ENCODE measurements around the gene UNC5C.

UNC5C gene

DNA sequence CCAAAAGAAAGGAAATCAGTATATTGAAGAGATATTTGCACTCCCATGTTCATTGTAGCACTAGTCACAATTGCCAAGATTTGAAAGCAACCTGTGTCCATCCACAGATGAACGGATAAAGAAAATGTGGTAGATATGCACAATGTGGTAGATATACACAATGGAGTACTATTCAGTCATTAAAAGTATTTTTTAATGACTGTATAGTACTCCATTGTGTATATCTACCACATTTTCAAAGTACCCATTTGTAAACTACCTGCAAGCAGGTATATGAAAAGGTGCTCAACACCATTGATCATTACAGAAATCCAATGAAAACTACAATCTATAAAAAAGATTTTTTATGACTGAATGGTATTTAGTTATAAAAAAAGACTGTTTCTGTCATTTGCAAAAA, 200.4 kb downstream of the UNC5C start:
- DNase-seq (ENCODE audit: low read depth, low spot score), result no peak

DNA sequence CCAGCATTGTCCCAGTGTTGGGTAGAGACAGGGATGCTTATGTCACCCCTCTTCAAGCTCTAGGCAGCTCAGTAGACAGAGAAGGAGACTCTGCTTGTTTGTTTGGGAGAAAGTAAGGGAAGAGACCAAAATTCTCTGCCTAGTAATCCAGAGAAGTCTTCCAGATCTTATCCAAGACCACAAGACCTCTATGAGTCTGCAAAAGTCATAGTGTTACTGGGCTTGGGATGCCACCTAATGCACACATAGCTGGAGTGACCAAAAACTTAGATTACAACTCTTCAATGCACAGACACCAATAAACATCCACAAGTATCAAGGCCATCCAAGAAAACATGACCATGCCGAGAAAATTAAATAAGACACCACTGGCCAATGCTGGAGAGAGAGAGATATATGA, 205.5 kb downstream of the UNC5C start:
- no peak for DNase-seq (ENCODE audit: low read depth, low spot score)

DNA sequence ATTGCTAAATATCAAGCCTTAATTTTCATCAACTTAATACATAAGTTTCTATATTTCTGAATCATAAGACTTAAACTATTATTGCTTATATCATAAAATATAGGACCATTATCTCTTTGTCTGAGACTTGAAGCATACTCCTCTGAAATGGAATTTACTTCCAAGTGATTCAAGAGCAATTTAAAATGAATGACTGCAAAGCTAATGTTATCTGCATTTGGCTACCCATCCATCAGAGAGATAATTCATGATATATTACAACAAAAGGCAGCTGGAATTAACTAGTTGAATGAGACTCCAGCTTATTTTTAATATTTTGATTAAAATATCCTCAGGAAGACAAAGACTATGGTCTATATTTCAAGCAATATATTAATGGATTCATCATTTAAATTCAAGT, 208.6 kb downstream of the UNC5C start:
- DNase-seq (ENCODE audit: low read depth, low spot score), result no peak

DNA sequence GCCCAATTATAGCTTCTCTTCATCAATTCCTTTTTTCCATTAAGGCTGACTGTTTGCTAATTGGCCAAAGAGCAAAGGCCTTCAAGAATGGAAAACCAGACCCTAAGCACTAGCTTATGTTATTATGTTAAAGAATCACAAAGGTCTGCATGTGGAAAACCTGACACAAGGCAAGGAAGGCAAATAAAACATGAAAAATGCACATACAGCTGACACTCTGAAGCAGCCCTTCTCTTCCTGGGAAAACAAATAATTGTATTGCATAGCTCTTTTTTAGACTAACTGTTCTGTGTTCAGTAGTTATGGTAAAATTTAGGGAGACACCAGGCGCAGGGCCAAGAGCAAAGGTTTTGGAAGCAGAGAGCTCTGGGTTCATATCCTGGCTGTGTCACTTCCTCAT, 223.1 kb downstream of the UNC5C start:
- DNase-seq (ENCODE audit: low read depth, low spot score), result no peak

GRCh38 chr4:95319169-95319568, 229.6 kb downstream of the UNC5C start:
- no peak for DNase-seq (ENCODE audit: low read depth, low spot score)

- DNase-seq (ENCODE audit: low read depth, low spot score), result no peak
These were observed 230.3 kb downstream of the UNC5C start for GRCh38 chr4:95318483-95318882.

DNA sequence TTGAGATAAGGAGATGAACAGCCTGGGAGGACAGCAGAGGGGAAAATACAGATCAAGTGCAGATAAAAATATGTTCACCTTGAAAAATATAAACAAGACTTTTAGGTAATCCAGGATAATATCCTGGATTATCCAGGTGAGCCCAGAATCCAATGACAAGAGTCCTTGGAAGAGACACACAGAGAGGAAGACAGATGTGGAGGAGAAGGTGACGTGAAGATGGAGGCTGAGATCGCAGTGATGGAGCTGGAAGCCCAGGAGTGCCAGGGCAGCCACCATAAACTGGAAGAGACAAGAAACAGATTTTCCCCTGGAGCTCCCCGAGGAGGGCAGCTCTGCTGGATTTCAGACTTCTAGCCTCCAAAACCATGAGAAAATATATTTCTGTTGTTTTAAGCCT, 230.7 kb downstream of the UNC5C start:
- no peak for DNase-seq (ENCODE audit: low read depth, low spot score)

DNA sequence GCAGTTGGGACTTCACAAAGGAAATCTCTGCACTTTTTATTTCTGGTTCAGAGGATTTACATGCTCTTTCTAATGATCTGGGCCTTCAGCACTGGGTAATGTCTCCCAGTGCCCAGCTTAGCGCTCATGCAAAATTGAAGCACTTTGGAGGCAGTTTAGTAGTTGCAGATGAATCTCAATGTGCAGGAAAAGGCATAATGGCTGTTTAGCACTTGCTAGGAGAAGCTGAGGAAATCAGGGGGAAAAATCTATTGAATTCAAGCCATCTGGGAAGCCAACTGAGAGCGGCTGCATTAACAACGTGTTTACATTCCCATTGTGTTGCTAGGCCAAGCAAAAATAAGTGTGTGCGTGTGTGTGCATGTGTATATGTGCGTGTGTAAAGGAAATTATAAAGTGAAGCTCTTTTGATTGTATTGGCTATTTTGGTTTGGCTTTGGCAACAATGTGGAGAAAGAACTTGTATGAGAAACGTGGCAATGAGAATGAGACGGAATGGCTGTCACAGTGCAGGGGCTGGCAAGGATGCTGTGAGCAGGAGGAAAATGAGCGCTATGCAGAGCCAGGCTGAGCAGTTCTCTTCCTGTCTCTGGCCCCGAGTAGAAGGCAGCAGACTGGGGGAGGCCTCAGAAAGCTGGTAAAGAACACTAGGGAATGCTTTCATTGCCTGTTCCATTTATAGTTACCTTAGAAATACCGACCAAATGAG, 231.5 kb downstream of the UNC5C start:
- peak; percentile 20 for DNase-seq (ENCODE audit: low read depth, low spot score)

GRCh38 chr4:95314573-95314972, 234.2 kb downstream of the UNC5C start:
- DNase-seq (ENCODE audit: low read depth, low spot score), result no peak

GRCh38 chr4:95304898-95305297, 243.9 kb downstream of the UNC5C start:
- DNase-seq (ENCODE audit: low read depth, low spot score), result peak; percentile 95

DNA sequence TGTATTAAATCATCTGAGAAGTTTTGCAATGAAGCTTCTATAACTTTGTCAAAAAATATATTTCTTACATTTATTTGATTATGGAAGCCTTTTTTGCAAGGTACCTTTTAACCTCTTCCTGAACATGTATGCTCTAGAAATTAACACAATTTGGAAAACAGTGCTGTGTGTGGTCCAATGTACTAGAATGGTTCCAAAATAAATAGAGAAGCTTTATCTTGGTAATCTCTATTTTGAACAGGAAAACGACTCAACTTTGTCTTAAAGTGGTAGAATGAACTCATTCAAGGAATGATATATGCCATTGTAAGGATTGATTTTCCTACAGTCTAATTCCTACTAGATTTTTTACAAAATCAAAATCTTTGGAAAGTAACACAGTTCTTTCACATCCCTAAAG, 248.5 kb downstream of the UNC5C start:
- DNase-seq (ENCODE audit: low read depth, low spot score), result no peak

GRCh38 chr4:95296052-95296451, 252.7 kb downstream of the UNC5C start:
- DNase-seq (ENCODE audit: low read depth, low spot score), result no peak

- no peak for DNase-seq (ENCODE audit: low read depth, low spot score)
These were observed 253.6 kb downstream of the UNC5C start for GRCh38 chr4:95295157-95295556.

DNA sequence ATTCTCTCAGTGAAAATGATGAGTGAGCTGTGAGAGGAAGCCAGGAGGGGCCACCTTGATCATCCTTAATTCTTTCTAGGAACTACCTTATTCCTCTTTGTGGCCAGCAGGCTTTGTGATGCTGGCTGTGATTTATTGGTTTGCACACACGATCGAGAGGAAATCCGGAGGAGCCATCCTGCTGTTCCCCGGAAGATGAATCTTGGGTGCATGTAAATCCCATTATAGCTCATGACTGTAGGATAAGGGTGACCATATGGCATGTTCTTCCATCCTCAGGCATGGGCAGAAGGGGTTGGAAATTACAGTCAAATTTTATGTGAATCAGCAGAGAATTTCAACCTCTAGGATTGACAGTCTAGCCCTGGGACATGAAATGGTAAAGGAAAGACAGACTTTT, 254.5 kb downstream of the UNC5C start:
- DNase-seq (ENCODE audit: low read depth, low spot score), result no peak

GRCh38 chr4:95293014-95293413, 255.8 kb downstream of the UNC5C start:
- no peak for DNase-seq (ENCODE audit: low read depth, low spot score)

DNA sequence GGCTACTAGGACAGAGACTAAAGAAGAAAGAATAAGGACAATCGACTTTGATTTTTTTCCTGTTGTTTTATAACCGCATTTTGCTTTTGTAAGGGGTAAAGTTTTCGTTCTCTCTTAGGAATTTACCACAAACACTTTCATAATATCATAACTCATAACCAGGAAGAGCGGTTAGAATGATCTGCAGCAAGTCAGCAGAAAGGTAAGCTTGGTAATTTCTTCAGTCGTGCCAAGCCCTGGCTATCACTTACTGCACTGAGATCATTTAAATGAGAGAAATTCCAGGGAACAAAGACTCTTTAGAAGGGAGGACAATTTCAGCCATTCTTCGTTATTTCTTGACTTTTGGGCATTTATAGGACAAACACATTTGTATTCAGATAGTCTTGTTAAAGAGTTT, 258.1 kb downstream of the UNC5C start:
- DNase-seq (ENCODE audit: low read depth, low spot score), result no peak

GRCh38 chr4:95289028-95289634, 259.6 kb downstream of the UNC5C start:
- no peak for DNase-seq (ENCODE audit: low read depth, low spot score)

DNA sequence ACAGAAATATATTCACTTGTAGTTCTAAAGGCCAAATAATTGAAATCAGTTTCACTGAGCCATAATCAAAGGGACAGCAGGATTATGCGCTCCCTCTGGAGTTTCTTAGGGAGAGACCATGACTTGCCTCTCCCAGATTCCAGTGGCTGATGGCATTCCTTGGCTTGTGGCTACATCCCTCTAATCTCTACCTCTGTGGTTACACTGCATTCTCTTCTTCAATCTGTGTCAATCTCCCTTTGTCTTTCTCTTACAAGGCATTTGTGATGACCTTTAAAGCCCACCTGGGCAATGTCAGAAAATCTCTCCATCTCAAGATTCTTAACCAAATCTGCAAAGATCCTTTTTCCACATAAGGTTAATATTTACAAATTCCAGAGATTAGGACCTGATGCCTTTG, 260.2 kb downstream of the UNC5C start:
- no peak for DNase-seq (ENCODE audit: low read depth, low spot score)

- DNase-seq (ENCODE audit: low read depth, low spot score), result no peak
These were observed 263.0 kb downstream of the UNC5C start for GRCh38 chr4:95285797-95286196.

- DNase-seq (ENCODE audit: low read depth, low spot score), result no peak
These were observed 264.1 kb downstream of the UNC5C start for GRCh38 chr4:95284655-95285054.

GRCh38 chr4:95283320-95283719, 265.5 kb downstream of the UNC5C start:
- no peak for DNase-seq (ENCODE audit: low read depth, low spot score)

DNA sequence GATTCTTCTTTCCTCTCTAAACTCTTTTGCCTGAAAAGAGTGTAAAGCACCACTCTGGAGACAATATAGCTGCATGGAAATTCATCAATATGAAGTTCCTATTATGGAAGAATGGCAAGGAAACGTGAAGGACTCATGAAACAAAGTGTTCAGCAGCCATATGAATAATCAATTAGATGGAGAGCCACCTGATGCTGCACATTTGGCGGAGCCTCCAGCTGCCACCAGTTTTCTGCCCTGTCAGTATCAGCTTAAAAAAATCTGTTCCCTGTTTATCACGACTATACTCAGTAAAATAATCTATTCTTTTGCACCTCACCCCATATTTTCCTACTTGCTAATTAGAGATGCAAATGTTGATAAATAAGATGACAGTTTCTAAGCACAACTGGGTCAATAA, 276.0 kb downstream of the UNC5C start:
- DNase-seq (ENCODE audit: low read depth, low spot score), result no peak

DNA sequence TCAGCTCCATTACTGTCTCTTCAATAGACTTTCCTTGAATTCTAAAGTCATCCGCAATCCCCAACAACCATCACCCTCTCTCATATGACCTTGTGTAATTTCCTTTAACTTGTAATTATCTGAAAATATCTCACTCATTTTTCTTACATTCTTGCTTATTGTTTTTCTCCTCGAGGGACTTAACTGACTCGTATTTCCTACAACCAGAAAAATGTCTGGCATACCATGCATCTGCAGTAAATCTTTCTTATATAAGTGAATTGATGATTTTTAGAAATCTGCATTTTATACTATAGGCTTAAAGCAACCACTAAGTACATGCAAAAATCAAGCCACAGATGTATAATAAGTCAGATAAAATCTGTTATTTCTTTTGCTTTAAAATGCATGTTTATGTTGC, 276.7 kb downstream of the UNC5C start:
- no peak for DNase-seq (ENCODE audit: low read depth, low spot score)

Measured in astrocyte of the hippocampus (primary cell).